Hypothalamus (tissue), 51 donors: ENCODE measurements around the gene SERPINB8.

Source experiments
- DNase-seq, 51 donors: peaks; one replicate each; lab custom pipeline; 2025; lab: John Stamatoyannopoulos, UW

SERPINB8 gene

GRCh38 chr18:63963615-63964256 lies 6.1 kb upstream of the SERPINB8 start:
- DNase-seq = peak in 13 of 51 donors; percentile 6 to 47 (median 28)

DNA sequence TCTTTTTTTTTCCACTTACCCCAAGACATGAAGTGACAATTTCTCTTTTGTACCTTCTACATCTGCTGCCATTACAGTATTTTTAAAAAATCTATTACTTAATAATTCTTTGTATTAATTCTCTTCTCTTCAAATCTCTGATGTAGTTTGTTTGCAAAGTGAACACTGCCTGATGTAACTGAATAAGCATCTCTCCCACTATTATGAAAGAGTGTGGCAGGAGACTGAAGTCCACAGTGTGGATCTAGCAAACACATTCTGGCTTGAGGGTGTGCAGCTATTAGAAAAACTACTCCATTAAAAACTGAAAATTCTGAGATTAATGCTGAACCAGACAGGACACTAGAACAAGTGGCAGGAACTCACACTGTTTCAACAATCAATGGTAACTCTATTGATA lies 5.0 kb upstream of the SERPINB8 start:
- DNase-seq = no peak

- DNase-seq = no peak
Measured at GRCh38 chr18:63965716-63966330, 4.1 kb upstream of the SERPINB8 start.

DNA sequence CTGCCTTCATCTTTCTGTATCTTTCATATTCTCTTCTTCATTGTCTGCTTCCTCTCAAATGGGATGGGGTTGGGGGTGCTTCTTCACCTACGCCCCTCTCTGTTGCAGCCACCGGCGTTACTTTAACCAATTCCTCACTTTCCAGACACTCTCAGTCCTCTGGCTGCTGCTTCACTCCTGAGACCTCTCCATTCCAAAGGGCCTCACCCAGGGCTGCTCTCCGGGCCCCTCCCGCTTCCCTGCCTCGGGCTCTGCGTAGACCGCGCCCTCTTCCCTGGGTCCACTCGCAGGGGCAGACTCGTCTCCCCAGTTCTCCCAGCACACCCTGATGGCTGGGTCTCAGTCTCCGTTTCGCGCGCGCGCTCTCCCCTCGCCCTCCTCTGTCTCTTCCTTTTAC lies 926 bp downstream of the SERPINB8 start:
- DNase-seq = peak in 22 of 51 donors; percentile 5 to 81 (median 44)

DNA sequence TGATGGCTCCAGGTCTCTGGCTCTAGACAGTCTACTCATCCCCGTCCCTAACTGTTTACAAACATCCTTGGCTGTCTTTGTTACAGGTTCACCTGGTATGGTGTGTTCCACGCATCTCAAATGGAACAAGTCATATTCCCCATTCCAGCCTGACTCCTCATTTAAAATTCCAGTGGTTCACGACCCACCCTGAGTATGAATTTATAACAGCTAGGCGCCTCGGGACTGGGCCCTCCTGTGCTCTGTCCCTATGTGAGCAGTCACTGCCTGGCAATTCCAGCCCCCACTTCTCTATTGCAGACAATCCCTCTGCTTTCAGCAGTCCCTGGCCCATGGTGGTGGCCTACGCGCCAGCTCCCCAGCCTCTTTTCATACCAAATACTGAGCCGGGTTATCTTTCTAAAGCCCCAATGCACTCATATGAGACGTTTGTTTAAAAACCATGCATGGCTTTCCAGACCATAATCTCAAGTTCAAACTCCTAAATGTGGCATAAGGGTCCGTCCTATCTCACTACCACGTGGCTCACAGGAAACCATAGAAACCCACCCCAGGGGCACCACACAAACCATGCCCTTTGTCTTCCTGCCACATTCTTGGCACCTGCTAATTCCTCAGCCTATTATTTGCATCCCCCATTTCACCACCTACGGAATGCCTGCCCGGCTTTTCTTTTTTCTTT lies 1.6 kb downstream of the SERPINB8 start:
- DNase-seq = peak in 4 of 51 donors; percentile 3 to 46 (median 8)

DNA sequence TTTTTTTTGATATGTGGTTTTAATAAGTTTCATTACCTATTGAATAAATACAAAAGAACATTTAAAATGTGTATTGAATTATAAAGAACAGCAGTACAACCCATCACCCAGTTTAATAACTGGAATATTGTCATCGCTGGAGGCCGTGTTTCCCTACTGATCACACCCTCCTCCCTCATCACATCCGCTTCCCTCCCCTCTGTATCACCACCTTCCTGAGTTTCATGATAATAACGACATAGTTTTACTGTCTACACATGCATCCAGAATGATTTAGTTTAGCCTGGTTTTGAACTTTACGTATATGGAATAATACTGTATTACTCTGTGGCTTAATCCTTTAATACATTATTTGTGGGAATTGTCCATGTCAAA lies 2.1 kb downstream of the SERPINB8 start:
- DNase-seq = no peak

DNA sequence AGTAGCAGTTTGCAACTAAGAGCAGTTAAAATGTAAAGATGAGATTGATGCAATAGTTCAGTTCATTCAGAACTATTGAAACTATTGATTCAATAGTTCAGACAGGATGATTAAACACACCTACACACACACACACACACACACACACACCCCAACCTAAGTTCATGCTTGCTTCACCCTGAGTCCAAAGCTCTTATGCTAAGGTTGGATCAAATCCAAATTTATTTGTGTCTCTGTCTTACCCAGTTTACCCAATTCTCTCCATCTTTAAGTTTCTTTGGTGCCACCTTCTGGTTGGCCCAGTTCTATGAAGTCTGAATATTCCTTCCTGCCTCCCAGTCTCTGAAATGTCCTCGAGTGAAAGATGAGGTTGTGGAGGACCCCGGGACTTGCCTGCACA lies 5.1 kb downstream of the SERPINB8 start:
- DNase-seq = peak in 2 of 51 donors; percentile 10 to 13

GRCh38 chr18:63975628-63976027 lies 5.7 kb downstream of the SERPINB8 start:
- DNase-seq = no peak

DNA sequence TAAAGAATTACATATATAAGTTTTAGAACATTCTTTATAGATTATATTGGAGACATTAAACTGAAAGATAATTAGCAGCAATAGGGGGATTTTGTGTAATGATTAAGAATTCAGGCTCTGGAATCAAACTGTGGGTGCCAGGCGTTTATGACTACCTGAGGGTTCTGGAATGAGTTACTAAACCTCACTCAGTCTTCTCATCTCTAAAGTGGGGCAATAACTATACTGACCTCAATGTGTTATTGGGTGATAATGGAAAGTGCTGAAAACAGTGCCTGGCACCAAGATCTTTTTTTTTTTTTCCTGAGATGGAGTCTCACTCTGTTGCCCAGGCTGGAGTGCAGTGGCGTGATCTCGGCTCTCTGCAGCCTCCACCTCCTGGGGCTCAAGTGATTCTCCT lies 7.2 kb downstream of the SERPINB8 start:
- DNase-seq = no peak

GRCh38 chr18:63979409-63979920 lies 9.6 kb downstream of the SERPINB8 start:
- DNase-seq = peak in 24 of 51 donors; percentile 3 to 64 (median 30)

GRCh38 chr18:63980027-63980426 lies 10.1 kb downstream of the SERPINB8 start:
- no peak for DNase-seq

GRCh38 chr18:63980896-63981460 lies 11.1 kb downstream of the SERPINB8 start:
- no peak for DNase-seq

- DNase-seq = no peak
Measured at GRCh38 chr18:63981719-63982118, 11.8 kb downstream of the SERPINB8 start.

DNA sequence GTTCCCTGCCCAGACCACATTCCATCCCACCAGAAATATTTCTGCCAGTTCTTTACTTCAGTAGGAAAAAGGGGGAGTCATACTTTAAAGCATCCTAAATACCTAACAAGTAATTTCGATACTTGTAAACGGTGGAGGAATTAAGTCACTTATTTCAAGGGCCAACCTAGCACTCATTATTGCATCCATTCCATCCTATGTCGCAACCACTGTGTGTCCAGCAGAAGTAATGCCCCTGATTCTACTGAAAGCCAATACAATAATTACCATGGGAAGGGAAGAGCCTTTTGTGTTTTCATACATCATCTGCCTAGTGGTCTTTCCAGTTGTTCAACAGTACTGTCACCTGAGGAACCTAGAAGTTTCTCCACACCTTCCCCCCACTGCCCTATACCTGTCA lies 12.5 kb downstream of the SERPINB8 start:
- no peak for DNase-seq

DNA sequence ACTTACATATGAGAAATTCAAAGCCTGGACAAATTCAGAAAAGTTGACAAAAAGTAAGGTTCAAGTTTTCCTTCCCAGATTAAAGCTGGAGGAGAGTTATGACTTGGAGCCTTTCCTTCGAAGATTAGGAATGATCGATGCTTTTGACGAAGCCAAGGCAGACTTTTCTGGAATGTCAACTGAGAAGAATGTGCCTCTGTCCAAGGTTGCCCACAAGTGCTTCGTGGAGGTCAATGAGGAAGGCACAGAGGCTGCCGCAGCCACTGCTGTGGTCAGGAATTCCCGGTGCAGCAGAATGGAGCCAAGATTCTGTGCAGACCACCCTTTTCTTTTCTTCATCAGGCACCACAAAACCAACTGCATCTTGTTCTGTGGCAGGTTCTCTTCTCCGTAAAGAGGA lies 17.0 kb downstream of the SERPINB8 start:
- DNase-seq = no peak

DNA sequence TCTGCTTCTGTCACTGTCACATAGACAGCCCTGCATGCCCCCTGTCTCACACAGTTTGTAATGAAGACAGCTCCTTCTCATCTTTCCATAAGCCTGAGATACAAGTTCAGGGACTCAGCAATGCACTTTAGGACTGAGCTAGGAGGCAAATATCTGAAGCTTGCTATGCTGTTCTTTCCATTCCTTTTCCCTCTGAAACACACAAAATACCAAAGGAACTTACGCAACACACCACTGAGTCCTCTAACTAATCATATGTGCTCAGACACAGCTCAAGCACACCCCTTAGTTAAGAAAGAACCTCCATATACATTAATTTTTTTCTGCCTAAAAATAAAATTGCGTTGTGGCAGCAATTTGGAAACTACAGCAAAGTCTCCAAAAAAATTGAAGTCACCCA lies 17.9 kb downstream of the SERPINB8 start:
- DNase-seq = no peak

GRCh38 chr18:63992751-63993150 lies 22.9 kb downstream of the SERPINB8 start:
- no peak for DNase-seq

DNA sequence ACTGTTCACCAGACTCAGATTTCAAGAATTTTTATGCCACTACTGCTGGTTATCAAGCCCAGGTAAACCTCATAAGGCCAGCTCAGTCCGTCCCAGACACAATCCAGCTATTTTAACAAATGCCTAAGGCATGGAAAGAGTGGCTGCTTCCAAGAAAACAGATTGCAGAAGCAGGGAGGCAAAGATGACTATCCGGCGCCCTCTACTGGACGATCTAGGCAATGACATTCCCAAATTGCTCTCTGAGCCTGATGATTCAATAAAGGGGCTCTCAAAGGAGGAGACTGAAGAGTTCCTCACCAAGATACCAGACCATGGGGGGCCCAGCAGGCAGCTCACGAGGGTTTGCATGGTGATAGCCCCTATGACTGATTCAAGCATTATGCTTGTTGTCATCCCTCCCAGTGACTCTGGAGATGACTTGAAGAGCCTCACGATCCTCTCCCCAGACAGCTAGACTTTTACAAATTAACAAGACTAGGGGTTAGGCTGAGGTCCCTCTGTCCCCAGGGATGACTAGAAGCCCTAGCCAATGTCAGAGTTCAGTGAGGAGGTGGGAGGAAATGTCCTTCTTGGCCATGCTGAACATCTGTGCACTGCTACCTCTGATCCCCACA lies 25.0 kb downstream of the SERPINB8 start:
- peak in 28 of 51 donors; percentile 3 to 50 (median 18) for DNase-seq

DNA sequence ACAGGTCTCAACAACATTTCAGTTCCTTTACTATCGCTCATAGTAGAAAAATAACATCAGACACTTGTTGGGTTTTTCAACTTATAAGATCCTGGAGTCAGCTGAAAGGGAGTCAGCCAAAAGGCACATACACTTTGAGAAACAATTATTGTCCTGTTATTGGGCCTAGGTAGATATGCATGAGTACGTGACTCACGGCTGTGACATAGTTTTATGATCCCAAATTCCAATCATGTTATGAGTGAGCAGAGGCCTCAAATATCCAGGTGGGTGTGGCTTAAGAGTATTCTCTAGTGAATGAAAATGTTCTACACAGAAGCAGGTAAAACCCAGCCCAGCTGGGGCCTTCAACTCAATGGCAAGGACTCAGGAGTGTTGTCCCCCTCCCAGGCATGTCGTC lies 27.2 kb downstream of the SERPINB8 start:
- DNase-seq = no peak

DNA sequence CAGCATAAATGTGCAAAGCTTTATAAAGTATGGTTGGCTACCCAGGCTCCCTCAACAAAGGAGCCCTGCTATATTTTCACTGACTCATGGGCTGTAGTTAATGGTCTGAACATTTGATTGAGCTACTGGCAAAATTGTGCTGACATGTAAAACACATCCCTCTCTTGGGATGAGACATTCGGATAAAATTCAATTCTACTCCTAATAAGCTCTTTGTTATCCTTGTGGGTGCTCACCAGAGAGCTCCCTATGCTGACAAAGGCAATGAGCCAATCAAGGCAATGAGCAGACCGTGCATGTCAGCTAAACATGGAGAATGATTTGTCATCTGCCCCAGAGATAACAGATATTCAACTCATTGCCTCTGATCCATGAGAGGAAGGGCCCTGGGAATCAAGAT lies 27.7 kb downstream of the SERPINB8 start:
- no peak for DNase-seq

GRCh38 chr18:63999871-64000270 lies 30.0 kb downstream of the SERPINB8 start:
- DNase-seq = no peak
